T-cell (primary cell): Measurements from ENCODE around the gene ZACN. TPM values are rescaled to one million over a fixed set of nuclear protein-coding genes. Genes with fewer than 3 reads are reported as not detected.

Source experiments
- ATAC-seq, 4 experiments: fragments of 200-7000 bp in 3 of 4; fragments of 150-1000 bp in 1 of 4; cut with Tn5 transposase; replicated peaks in 1 of 4; 1 replicate in 3 of 4; 2 replicates in 1 of 4; pipeline ENCODE4 v1.10.0; 2021; ENCODE audit warnings: moderate library complexity in 3 of 4, mild to moderate bottlenecking in 2 of 4, moderate number of reproducible peaks in 1 of 4
- CTCF ChIA-PET, 2 donors: fragments of 300-600 bp; sonication (Branson Sonifier 250); formaldehyde crosslinking; loops; one replicate each; lab custom pipeline; 2022; ENCODE audit warnings: antibody characterized with exemption in 2 of 2; lab: Charles Lee
- POLR2A ChIA-PET, 2 donors: fragments of 300-600 bp; sonication (Branson Sonifier 250); formaldehyde crosslinking; loops; one replicate each; lab custom pipeline; 2022; ENCODE audit warnings: antibody characterized with exemption in 2 of 2; lab: Charles Lee
- DNase-seq, 35 experiments: peaks; one replicate each; pipeline versions ENCODE4 v3.0.0 to v3.0.0-alpha.2; 2013 to 2023
- H3K27ac ChIP-seq: one replicate; pipeline ENCODE4 v1.5.1; 2013; ENCODE audit warnings: low read length
- H3K27me3 ChIP-seq, 2 experiments: replicated peaks in 1 of 2; 1 replicate in 1 of 2; 2 replicates in 1 of 2; pipeline versions ENCODE4 v1.6.1 to v1.7.0; 2013; ENCODE audit warnings: low read length in 1 of 2, mixed read lengths in 1 of 2; ENCODE audit not compliant: control insufficient read depth in 2 of 2, insufficient read depth in 2 of 2; ENCODE audit errors: extremely low read depth in 1 of 2
- H3K36me3 ChIP-seq, 2 donors: 1 replicate in 1 of 2; 2 replicates in 1 of 2; pipeline versions ENCODE4 v1.6.1 to v1.7.0; 2013; ENCODE audit warnings: low read length in 1 of 2; ENCODE audit not compliant: control insufficient read depth in 2 of 2, insufficient read depth in 1 of 2; ENCODE audit errors: extremely low read depth in 1 of 2
- H3K4me1 ChIP-seq, 2 experiments: 1 replicate in 1 of 2; 2 replicates in 1 of 2; pipeline versions ENCODE4 v1.6.1 to v1.7.0; 2013; ENCODE audit warnings: low read length in 2 of 2, mixed read lengths in 1 of 2; ENCODE audit not compliant: insufficient read depth in 2 of 2, control insufficient read depth in 1 of 2; ENCODE audit errors: extremely low read depth in 1 of 2
- H3K4me3 ChIP-seq, 2 donors: 1 replicate in 1 of 2; 2 replicates in 1 of 2; pipeline versions ENCODE4 v1.5.1 to v1.7.0; 2013; ENCODE audit warnings: mild to moderate bottlenecking in 2 of 2, low read length in 1 of 2, moderate library complexity in 1 of 2; ENCODE audit not compliant: control insufficient read depth in 1 of 2; ENCODE audit errors: extremely low read depth in 1 of 2
- H3K9me3 ChIP-seq: 2 replicates; pipeline ENCODE4 v1.7.0; 2013
- H3K27ac Mint-ChIP-seq, 2 donors: one replicate each; pipeline ENCODE4 v1.8.0; 2020 to 2021; ENCODE audit warnings: mild to moderate bottlenecking in 2 of 2, mixed read lengths in 2 of 2
- H3K27me3 Mint-ChIP-seq, 2 donors: one replicate each; pipeline ENCODE4 v1.8.0; 2021 to 2022; ENCODE audit warnings: mixed read lengths in 2 of 2
- H3K36me3 Mint-ChIP-seq: one replicate; pipeline ENCODE4 v1.8.0; 2021; ENCODE audit warnings: mixed read lengths
- H3K4me1 Mint-ChIP-seq, 3 donors: one replicate each; pipeline ENCODE4 v1.8.0; 2020 to 2022; ENCODE audit warnings: mixed read lengths in 3 of 3, mild to moderate bottlenecking in 1 of 3
- H3K4me3 Mint-ChIP-seq, 3 donors: one replicate each; pipeline ENCODE4 v1.8.0; 2020 to 2022; ENCODE audit warnings: mild to moderate bottlenecking in 3 of 3, mixed read lengths in 3 of 3, moderate library complexity in 3 of 3
- H3K9me3 Mint-ChIP-seq, 3 donors: one replicate each; pipeline ENCODE4 v1.8.0; 2020 to 2022; ENCODE audit warnings: mixed read lengths in 3 of 3
- WGBS: methylation state at CpG from one replicate; pipeline ENCODE4 v1.1.5; 2013; ENCODE audit warnings: missing lambda C conversion rate; ENCODE audit not compliant: insufficient coverage; 5-methylcytosine and 5-hydroxymethylcytosine counted together
- total RNA-seq, 35 experiments: library from RNA in 6 of 35; stranded (reverse) in 6 of 35; fragments of 120-200 nt in 1 of 35; gene quantifications; one replicate each; pipeline versions ENCODE4 v1.2.1 to v1.2.4 and lab custom pipeline; 2013 to 2026

Gene ZACN
- total RNA-seq (1 to 10 TPM in 1 of 5 donors, under 1 TPM in 3, not detected in 1; 0.20 to 1.6 (median 0.31) TPM), total RNA-seq (lab: John Stamatoyannopoulos, UW) (0.05 to 5.3 (median 0.50) reads per million in 29 experiments)
- total RNA-seq (2013): 0.06 TPM

- Histone ChIP-seq H3K4me1 (peaks cover 13 to 59% of the 10 kb centered on the region in 2 experiments), H3K4me3 (no peak within 1 kb of the TSS), H3K36me3 (peaks cover 10 to 17% of the 10 kb centered on the region in 2 donors), H3K27me3 (peaks cover 9 to 61% of the 10 kb centered on the region in 2 experiments), H3K9me3 (no peaks in the 10 kb centered on the region), H3K27ac (no peak within 1 kb of the TSS)
- Mint-ChIP-seq H3K36me3 (peaks cover 4% of the 10 kb centered on the region), H3K4me3 (peak within 1 kb of the TSS in 1 of 3 donors; percentile 89), H3K27me3 (peaks cover 14 to 31% of the 10 kb centered on the region in 2 donors), H3K4me1 (peaks cover 44 to 55% (median 53%) of the 10 kb centered on the region in 3 donors), H3K9me3 (no peaks in the 10 kb centered on the region), H3K27ac (peak within 1 kb of the TSS in 1 of 2 donors; percentile 58)
- ATAC-seq (no peak), DNase-seq (no peak)
- ChIA-PET CTCF (interaction anchor here (0.5 to 0.9 kb wide), 3 partner anchors 10 to 413 kb away, joined by 3 to 5 read pairs (median 4); no protein-coding TSS in a partner anchor), POLR2A (no interaction called here)
- 70% methylated on average over 16 of the region's 17 CpGs for WGBS
These were observed at the start of gene ZACN for GRCh38 chr17:76078860-76079534. TSS of gene ZACN (plus strand) at chr17:76079182. CDS start at chr17:76079265, 83 bp downstream.

- ATAC-seq: no peak
- CTCF ChIA-PET: interaction anchor here in 1 of 2 donors (0.7 kb wide), 1 partner anchor 28 kb away, joined by 3 read pairs; no protein-coding TSS in a partner anchor
- Mint-ChIP-seq H3K4me3 (no peak overlapping the region), H3K27ac (no peak overlapping the region), H3K9me3 (no peaks in the 10 kb centered on the region), H3K27me3 (no peaks in the 10 kb centered on the region), H3K36me3 (no peaks in the 10 kb centered on the region), H3K4me1 (peaks cover 22 to 28% (median 27%) of the 10 kb centered on the region in 3 donors)
- H3K36me3 ChIP-seq: no peaks in the 10 kb centered on the region
- H3K27ac ChIP-seq: no peak overlapping the region
- WGBS: 87% methylated on average over 13 of the region's 20 CpGs
- H3K9me3 ChIP-seq: no peaks in the 10 kb centered on the region
- no peak overlapping the region for H3K4me3 ChIP-seq
- DNase-seq: no peak
- H3K27me3 ChIP-seq: no peaks in the 10 kb centered on the region
- H3K4me1 ChIP-seq: peaks cover 6 to 40% of the 10 kb centered on the region in 2 experiments
- POLR2A ChIA-PET: no interaction called here
These were observed 46.8 kb upstream of the ZACN start for GRCh38 chr17:76032073-76032779.

GRCh38 chr17:76032780-76033108 lies 46.2 kb upstream of the ZACN start:
- 95% methylated on average over 4 of the region's 5 CpGs for WGBS
- peaks cover 22 to 28% (median 27%) of the 10 kb centered on the region in 3 donors for H3K4me1 Mint-ChIP-seq

GRCh38 chr17:76033139-76033538 lies 45.8 kb upstream of the ZACN start:
- Mint-ChIP-seq H3K27ac (no peak overlapping the region), H3K27me3 (no peaks in the 10 kb centered on the region), H3K4me1 (peaks cover 22 to 28% (median 27%) of the 10 kb centered on the region in 3 donors), H3K36me3 (no peaks in the 10 kb centered on the region), H3K9me3 (no peaks in the 10 kb centered on the region), H3K4me3 (no peak overlapping the region)
- ChIA-PET POLR2A (no interaction called here), CTCF (no interaction called here)
- Histone ChIP-seq H3K9me3 (no peaks in the 10 kb centered on the region), H3K27ac (no peak overlapping the region), H3K36me3 (no peaks in the 10 kb centered on the region), H3K27me3 (no peaks in the 10 kb centered on the region), H3K4me1 (peaks cover 6 to 34% of the 10 kb centered on the region in 2 experiments), H3K4me3 (no peak overlapping the region)
- WGBS: 97% methylated on average over 5 of the region's 6 CpGs
- DNase-seq (no peak), ATAC-seq (no peak)

More at GRCh38 chr17:76032780-76033108, 46.2 kb upstream of the ZACN start:
- H3K36me3 ChIP-seq: no peaks in the 10 kb centered on the region
- no peaks in the 10 kb centered on the region for H3K27me3 ChIP-seq
- no peak for DNase-seq
- H3K4me3 Mint-ChIP-seq: no peak overlapping the region
- H3K4me1 ChIP-seq: peaks cover 6 to 35% of the 10 kb centered on the region in 2 experiments
- no peaks in the 10 kb centered on the region for H3K9me3 Mint-ChIP-seq
- no peaks in the 10 kb centered on the region for H3K9me3 ChIP-seq
- H3K36me3 Mint-ChIP-seq: no peaks in the 10 kb centered on the region
- no peak overlapping the region for H3K4me3 ChIP-seq
- POLR2A ChIA-PET: no interaction called here
- CTCF ChIA-PET: no interaction called here
- no peak for ATAC-seq
- no peaks in the 10 kb centered on the region for H3K27me3 Mint-ChIP-seq
- no peak overlapping the region for H3K27ac Mint-ChIP-seq
- no peak overlapping the region for H3K27ac ChIP-seq

- H3K9me3 ChIP-seq: no peaks in the 10 kb centered on the region
- no peak overlapping the region for H3K27ac Mint-ChIP-seq
- peaks cover 12% of the 10 kb centered on the region for H3K36me3 Mint-ChIP-seq
- 89% methylated on average over 8 of the region's 13 CpGs for WGBS
- no peak for DNase-seq
- no peaks in the 10 kb centered on the region for H3K27me3 Mint-ChIP-seq
- no peak overlapping the region for H3K4me3 Mint-ChIP-seq
- no peaks in the 10 kb centered on the region for H3K27me3 ChIP-seq
- CTCF ChIA-PET: interaction anchor here in 1 of 2 donors (1.0 kb wide), 1 partner anchor 203 kb away, joined by 3 read pairs; no protein-coding TSS in a partner anchor
- no peaks in the 10 kb centered on the region for H3K9me3 Mint-ChIP-seq
- H3K4me1 Mint-ChIP-seq: peaks cover 9 to 18% (median 11%) of the 10 kb centered on the region in 3 donors
- peaks cover 2 to 18% of the 10 kb centered on the region in 2 experiments for H3K4me1 ChIP-seq
- POLR2A ChIA-PET: no interaction called here
- no peak for ATAC-seq
- H3K4me3 ChIP-seq: no peak overlapping the region
- H3K36me3 ChIP-seq: peaks cover 0 to 15% of the 10 kb centered on the region in 2 donors
- H3K27ac ChIP-seq: no peak overlapping the region
These were observed 44.3 kb upstream of the ZACN start for GRCh38 chr17:76034428-76035350.
